SK-N-SH (cell line): ENCODE results near the gene PTPN14.

Experiments used
- CHD2 ChIP-seq: fragments of 150-350 bp; IDR thresholded peaks from 2 replicates; pipeline ENCODE4 v1.6.1; 2018; ENCODE audit warnings: low read length; ENCODE audit not compliant: partially characterized antibody
- FOXJ3 ChIP-seq: sonication (generic); formaldehyde crosslinking; IDR thresholded peaks from 2 replicates; pipeline ENCODE4 v1.5.1; 2020; ENCODE audit warnings: mild to moderate bottlenecking, missing genetic modification reagents
- NFIC ChIP-seq: IDR thresholded peaks from 2 replicates; pipeline ENCODE4 v1.4.0; 2012; ENCODE audit warnings: borderline replicate concordance
- POLR2AphosphoS5 ChIP-seq: IDR thresholded peaks from 2 replicates; pipeline ENCODE4 v1.6.1; 2012; ENCODE audit warnings: low read depth, low read length
- SIN3A ChIP-seq: IDR thresholded peaks from 2 replicates; pipeline ENCODE4 v1.6.1; 2012; ENCODE audit warnings: low read depth, mild to moderate bottlenecking, low read length, moderate library complexity, borderline replicate concordance
- TF ChIP-seq, protein P1 (sequence below): IDR thresholded peaks from 2 replicates; pipeline ENCODE4 v1.6.1; 2012; ENCODE audit warnings: mild to moderate bottlenecking, low read depth, low read length, moderate library complexity
- TF ChIP-seq, protein P2 (sequence below): fragments of 200-600 bp; sonication (generic); IDR thresholded peaks from 2 replicates; pipeline ENCODE4 v1.6.1; 2017; ENCODE audit warnings: antibody characterized with exemption, mild to moderate bottlenecking, moderate library complexity
- TF ChIP-seq, protein P3 (sequence below): fragments of 150-350 bp; IDR thresholded peaks from 2 replicates; pipeline ENCODE4 v1.6.1; 2017; ENCODE audit warnings: antibody characterized with exemption, low read length, low read depth, borderline replicate concordance

DNA sequence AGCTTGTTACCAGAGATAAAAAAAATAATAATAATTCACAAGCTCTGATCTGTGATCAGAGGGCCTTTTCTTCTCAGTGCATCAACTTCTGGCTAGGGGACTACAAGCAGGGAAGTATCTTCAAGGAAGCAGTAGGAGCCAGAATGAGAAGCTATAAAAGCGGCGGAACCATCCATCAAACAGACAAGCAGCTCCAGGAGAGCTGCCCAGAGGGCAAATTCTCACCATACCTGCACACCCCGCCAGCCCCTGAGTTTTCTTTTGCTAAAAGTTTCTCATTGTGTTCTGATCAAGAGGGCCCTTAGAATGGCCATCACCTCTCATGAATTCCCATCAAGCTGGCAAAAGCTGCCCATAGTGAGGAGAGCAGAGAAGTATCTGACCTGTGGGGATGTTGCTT lies 171.0 kb downstream of the PTPN14 start:
- TF ChIP-seq, protein P1, sequence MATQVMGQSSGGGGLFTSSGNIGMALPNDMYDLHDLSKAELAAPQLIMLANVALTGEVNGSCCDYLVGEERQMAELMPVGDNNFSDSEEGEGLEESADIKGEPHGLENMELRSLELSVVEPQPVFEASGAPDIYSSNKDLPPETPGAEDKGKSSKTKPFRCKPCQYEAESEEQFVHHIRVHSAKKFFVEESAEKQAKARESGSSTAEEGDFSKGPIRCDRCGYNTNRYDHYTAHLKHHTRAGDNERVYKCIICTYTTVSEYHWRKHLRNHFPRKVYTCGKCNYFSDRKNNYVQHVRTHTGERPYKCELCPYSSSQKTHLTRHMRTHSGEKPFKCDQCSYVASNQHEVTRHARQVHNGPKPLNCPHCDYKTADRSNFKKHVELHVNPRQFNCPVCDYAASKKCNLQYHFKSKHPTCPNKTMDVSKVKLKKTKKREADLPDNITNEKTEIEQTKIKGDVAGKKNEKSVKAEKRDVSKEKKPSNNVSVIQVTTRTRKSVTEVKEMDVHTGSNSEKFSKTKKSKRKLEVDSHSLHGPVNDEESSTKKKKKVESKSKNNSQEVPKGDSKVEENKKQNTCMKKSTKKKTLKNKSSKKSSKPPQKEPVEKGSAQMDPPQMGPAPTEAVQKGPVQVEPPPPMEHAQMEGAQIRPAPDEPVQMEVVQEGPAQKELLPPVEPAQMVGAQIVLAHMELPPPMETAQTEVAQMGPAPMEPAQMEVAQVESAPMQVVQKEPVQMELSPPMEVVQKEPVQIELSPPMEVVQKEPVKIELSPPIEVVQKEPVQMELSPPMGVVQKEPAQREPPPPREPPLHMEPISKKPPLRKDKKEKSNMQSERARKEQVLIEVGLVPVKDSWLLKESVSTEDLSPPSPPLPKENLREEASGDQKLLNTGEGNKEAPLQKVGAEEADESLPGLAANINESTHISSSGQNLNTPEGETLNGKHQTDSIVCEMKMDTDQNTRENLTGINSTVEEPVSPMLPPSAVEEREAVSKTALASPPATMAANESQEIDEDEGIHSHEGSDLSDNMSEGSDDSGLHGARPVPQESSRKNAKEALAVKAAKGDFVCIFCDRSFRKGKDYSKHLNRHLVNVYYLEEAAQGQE = no peak
- TF ChIP-seq, protein P2, sequence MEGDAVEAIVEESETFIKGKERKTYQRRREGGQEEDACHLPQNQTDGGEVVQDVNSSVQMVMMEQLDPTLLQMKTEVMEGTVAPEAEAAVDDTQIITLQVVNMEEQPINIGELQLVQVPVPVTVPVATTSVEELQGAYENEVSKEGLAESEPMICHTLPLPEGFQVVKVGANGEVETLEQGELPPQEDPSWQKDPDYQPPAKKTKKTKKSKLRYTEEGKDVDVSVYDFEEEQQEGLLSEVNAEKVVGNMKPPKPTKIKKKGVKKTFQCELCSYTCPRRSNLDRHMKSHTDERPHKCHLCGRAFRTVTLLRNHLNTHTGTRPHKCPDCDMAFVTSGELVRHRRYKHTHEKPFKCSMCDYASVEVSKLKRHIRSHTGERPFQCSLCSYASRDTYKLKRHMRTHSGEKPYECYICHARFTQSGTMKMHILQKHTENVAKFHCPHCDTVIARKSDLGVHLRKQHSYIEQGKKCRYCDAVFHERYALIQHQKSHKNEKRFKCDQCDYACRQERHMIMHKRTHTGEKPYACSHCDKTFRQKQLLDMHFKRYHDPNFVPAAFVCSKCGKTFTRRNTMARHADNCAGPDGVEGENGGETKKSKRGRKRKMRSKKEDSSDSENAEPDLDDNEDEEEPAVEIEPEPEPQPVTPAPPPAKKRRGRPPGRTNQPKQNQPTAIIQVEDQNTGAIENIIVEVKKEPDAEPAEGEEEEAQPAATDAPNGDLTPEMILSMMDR = no peak
- TF ChIP-seq FOXJ3 (CRISPR knock-in tag) (no peak), CHD2 (no peak), SIN3A (no peak), POLR2AphosphoS5 (no peak), NFIC (no peak)
- TF ChIP-seq, protein P3, sequence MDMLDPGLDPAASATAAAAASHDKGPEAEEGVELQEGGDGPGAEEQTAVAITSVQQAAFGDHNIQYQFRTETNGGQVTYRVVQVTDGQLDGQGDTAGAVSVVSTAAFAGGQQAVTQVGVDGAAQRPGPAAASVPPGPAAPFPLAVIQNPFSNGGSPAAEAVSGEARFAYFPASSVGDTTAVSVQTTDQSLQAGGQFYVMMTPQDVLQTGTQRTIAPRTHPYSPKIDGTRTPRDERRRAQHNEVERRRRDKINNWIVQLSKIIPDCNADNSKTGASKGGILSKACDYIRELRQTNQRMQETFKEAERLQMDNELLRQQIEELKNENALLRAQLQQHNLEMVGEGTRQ = no peak
